Astrocyte (in vitro differentiated cells and primary cell): ENCODE results near the gene ATP9A. TPM values are rescaled to one million over a fixed set of nuclear protein-coding genes. Genes with fewer than 3 reads are reported as not detected.

Experiments
- DNase-seq: peaks from one replicate; pipeline ENCODE4 v3.0.0-alpha.2; 2010; ENCODE audit warnings: low read depth
- FAIRE-seq: peaks from 2 replicates; lab custom pipeline; 2011; peaks lifted over from hg19 to GRCh38; lab: Jason Lieb, UNC
- H2AFZ ChIP-seq: 2 replicates; pipeline ENCODE4 v1.6.0; 2012; ENCODE audit warnings: low read depth, low read length, inconsistent platforms
- H3K27ac ChIP-seq: 2 replicates; pipeline ENCODE4 v1.5.1; 2011; ENCODE audit warnings: low read depth, low read length, inconsistent platforms
- H3K27me3 ChIP-seq: 2 replicates; pipeline ENCODE4 v1.6.0; 2011; ENCODE audit warnings: low read length, inconsistent platforms; ENCODE audit not compliant: insufficient read depth
- H3K36me3 ChIP-seq: 2 replicates; pipeline ENCODE4 v1.5.1; 2011; ENCODE audit warnings: low read length, inconsistent platforms; ENCODE audit not compliant: insufficient read depth
- H3K4me1 ChIP-seq: 2 replicates; pipeline ENCODE4 v1.5.1; 2011; ENCODE audit warnings: low read length, inconsistent platforms; ENCODE audit not compliant: insufficient read depth
- H3K4me2 ChIP-seq: 2 replicates; pipeline ENCODE4 v1.6.0; 2012; ENCODE audit warnings: low read length, inconsistent platforms
- H3K4me3 ChIP-seq: 2 replicates; pipeline ENCODE4 v1.5.1; 2011; ENCODE audit warnings: low read depth, mild to moderate bottlenecking, low read length, inconsistent platforms; ENCODE audit not compliant: insufficient read depth
- H3K79me2 ChIP-seq: 2 replicates; pipeline ENCODE4 v1.6.0; 2012; ENCODE audit warnings: mild to moderate bottlenecking, low read length, inconsistent platforms; ENCODE audit not compliant: insufficient read depth
- H3K9ac ChIP-seq: 2 replicates; pipeline ENCODE4 v1.6.0; 2012; ENCODE audit warnings: mild to moderate bottlenecking, low read length, inconsistent platforms
- H3K9me3 ChIP-seq: 2 replicates; pipeline ENCODE4 v1.5.1; 2012; ENCODE audit warnings: low read depth, mild to moderate bottlenecking, low read length, inconsistent platforms; ENCODE audit not compliant: insufficient read depth
- H4K20me1 ChIP-seq: 2 replicates; pipeline ENCODE4 v1.6.0; 2012; ENCODE audit warnings: low read length, inconsistent platforms; ENCODE audit not compliant: insufficient read depth
- H3K27ac Mint-ChIP-seq: one replicate; pipeline ENCODE4 v1.8.0; 2021; ENCODE audit warnings: mild to moderate bottlenecking, mixed read lengths; ENCODE audit not compliant: unreplicated experiment
- H3K27me3 Mint-ChIP-seq: one replicate; pipeline ENCODE4 v1.8.0; 2021; ENCODE audit warnings: low read depth, mixed read lengths; ENCODE audit not compliant: unreplicated experiment
- H3K36me3 Mint-ChIP-seq: one replicate; pipeline ENCODE4 v1.8.0; 2021; ENCODE audit warnings: low read depth, mixed read lengths; ENCODE audit not compliant: unreplicated experiment
- H3K4me1 Mint-ChIP-seq: one replicate; pipeline ENCODE4 v1.8.0; 2021; ENCODE audit warnings: low read depth, mixed read lengths; ENCODE audit not compliant: unreplicated experiment
- H3K4me3 Mint-ChIP-seq: one replicate; pipeline ENCODE4 v1.8.0; 2021; ENCODE audit warnings: mild to moderate bottlenecking, moderate library complexity, mixed read lengths; ENCODE audit not compliant: unreplicated experiment
- H3K9me3 Mint-ChIP-seq: one replicate; pipeline ENCODE4 v1.8.0; 2021; ENCODE audit warnings: mild to moderate bottlenecking, mixed read lengths; ENCODE audit not compliant: unreplicated experiment
- CTCF ChIP-seq: IDR thresholded peaks from 2 replicates; pipeline ENCODE4 v1.5.1; 2011; ENCODE audit warnings: low read depth, mild to moderate bottlenecking, inconsistent platforms, low read length, moderate library complexity; ENCODE audit not compliant: insufficient read depth
- EZH2 ChIP-seq: IDR thresholded peaks from 2 replicates; pipeline ENCODE4 v1.6.1; 2012; ENCODE audit warnings: mild to moderate bottlenecking, low read length, inconsistent platforms; ENCODE audit not compliant: insufficient read depth
- total RNA-seq: library from RNA; stranded (reverse); gene quantifications from 2 replicates; pipeline ENCODE4 v1.2.1, GENCODE V29; 2021

Gene ATP9A
- total RNA-seq, 1 donor from 2014 or later = 12.9 TPM

- H3K4me1 Mint-ChIP-seq = peaks cover 13% of the 10 kb centered on the region
- no peaks in the 10 kb centered on the region for H3K36me3 ChIP-seq
- no peak overlapping the region for H3K9ac ChIP-seq
- no peak overlapping the region for H3K27ac Mint-ChIP-seq
- no peak overlapping the region for H3K4me3 ChIP-seq
- peaks cover 12% of the 10 kb centered on the region for H3K36me3 Mint-ChIP-seq
- no peak overlapping the region for H3K4me2 ChIP-seq
- H3K27me3 Mint-ChIP-seq = peaks cover under 1% of the 10 kb centered on the region
- no peaks in the 10 kb centered on the region for H3K27me3 ChIP-seq
- no peaks in the 10 kb centered on the region for H3K9me3 Mint-ChIP-seq
- DNase-seq (no peak), FAIRE-seq (no peak)
- no peaks in the 10 kb centered on the region for H4K20me1 ChIP-seq
- no peaks in the 10 kb centered on the region for H3K9me3 ChIP-seq
- no peak overlapping the region for H3K4me3 Mint-ChIP-seq
- H3K4me1 ChIP-seq = peaks cover 5% of the 10 kb centered on the region
- H3K27ac ChIP-seq = no peak overlapping the region
- no peak for TF ChIP-seq EZH2
- no peak for TF ChIP-seq CTCF
- H3K79me2 ChIP-seq = no peaks in the 10 kb centered on the region
- no peak overlapping the region for H2AFZ ChIP-seq
These were observed 171.4 kb downstream of the ATP9A start for GRCh38 chr20:51596668-51597388.

GRCh38 chr20:51595744-51596143 is 172.4 kb downstream of the ATP9A start:
- Mint-ChIP-seq H3K27ac (no peak overlapping the region), H3K27me3 (peaks cover 4% of the 10 kb centered on the region), H3K9me3 (no peaks in the 10 kb centered on the region), H3K36me3 (peaks cover 8% of the 10 kb centered on the region), H3K4me3 (no peak overlapping the region), H3K4me1 (peaks cover 13% of the 10 kb centered on the region)
- Histone ChIP-seq H3K9ac (no peak overlapping the region), H4K20me1 (no peaks in the 10 kb centered on the region), H2AFZ (no peak overlapping the region), H3K27ac (no peak overlapping the region), H3K27me3 (no peaks in the 10 kb centered on the region), H3K4me1 (peaks cover 5% of the 10 kb centered on the region), H3K4me3 (no peak overlapping the region), H3K36me3 (no peaks in the 10 kb centered on the region), H3K9me3 (no peaks in the 10 kb centered on the region), H3K4me2 (no peak overlapping the region), H3K79me2 (no peaks in the 10 kb centered on the region)
- no peak for DNase-seq
- no peak for TF ChIP-seq CTCF
- FAIRE-seq = no peak

- FAIRE-seq = peak; percentile 65
- Histone ChIP-seq H2AFZ (no peak overlapping the region), H3K36me3 (no peaks in the 10 kb centered on the region), H3K27me3 (no peaks in the 10 kb centered on the region), H3K4me1 (peaks cover 5% of the 10 kb centered on the region), H3K9ac (peak overlapping the region; percentile 52), H3K79me2 (no peaks in the 10 kb centered on the region), H3K9me3 (no peaks in the 10 kb centered on the region), H3K27ac (no peak overlapping the region), H3K4me2 (no peak overlapping the region), H3K4me3 (no peak overlapping the region), H4K20me1 (no peaks in the 10 kb centered on the region)
- Mint-ChIP-seq H3K4me3 (no peak overlapping the region), H3K27ac (peak overlapping the region; percentile 34), H3K4me1 (peaks cover 13% of the 10 kb centered on the region), H3K36me3 (peaks cover 8% of the 10 kb centered on the region), H3K9me3 (no peaks in the 10 kb centered on the region), H3K27me3 (peaks cover 4% of the 10 kb centered on the region)
- DNase-seq = peak; percentile 65
- TF ChIP-seq CTCF (peak; percentile 91), EZH2 (no peak)
These were observed 173.1 kb downstream of the ATP9A start for GRCh38 chr20:51595058-51595532.
